IMR-90 (cell line): Measurements from ENCODE around the gene VPS39.

Experiments
- CEBPB ChIP-seq: IDR thresholded peaks from 2 replicates; pipeline ENCODE4 v1.6.1; 2012; ENCODE audit warnings: low read depth, low read length, improper control_type of control experiment
- CHD1 ChIP-seq: IDR thresholded peaks from 2 replicates; pipeline ENCODE4 v1.6.1; 2012; ENCODE audit warnings: low read depth, low read length, improper control_type of control experiment
- CTCF ChIP-seq: conservative IDR thresholded peaks from 2 replicates; pipeline ENCODE4 v1.5.1; 2012; ENCODE audit warnings: mild to moderate bottlenecking, low read depth, low read length, improper control_type of control experiment
- ELK1 ChIP-seq: fragments of 150-350 bp; IDR thresholded peaks from 2 replicates; pipeline ENCODE4 v1.6.1; 2016; ENCODE audit warnings: low read depth, mild to moderate bottlenecking, low read length, moderate library complexity, borderline replicate concordance
- FOS ChIP-seq: fragments of 150-350 bp; IDR thresholded peaks from 2 replicates; pipeline ENCODE4 v1.6.1; 2016; ENCODE audit warnings: low read depth, low read length
- MAFK ChIP-seq: IDR thresholded peaks from 2 replicates; pipeline ENCODE4 v1.6.1; 2012; ENCODE audit warnings: low read depth, low read length, improper control_type of control experiment
- MAZ ChIP-seq: IDR thresholded peaks from 2 replicates; pipeline ENCODE4 v1.6.1; 2012; ENCODE audit warnings: low read depth, mild to moderate bottlenecking, low read length, improper control_type of control experiment, moderate library complexity, borderline replicate concordance
- MXI1 ChIP-seq: IDR thresholded peaks from 2 replicates; pipeline ENCODE4 v1.6.1; 2012; ENCODE audit warnings: low read depth, mild to moderate bottlenecking, low read length, moderate library complexity, borderline replicate concordance
- POLR2A ChIP-seq: IDR thresholded peaks from 2 replicates; pipeline ENCODE4 v1.6.1; 2012; ENCODE audit warnings: mild to moderate bottlenecking, low read depth, low read length
- RAD21 ChIP-seq: IDR thresholded peaks from 2 replicates; pipeline ENCODE4 v1.6.1; 2012; ENCODE audit warnings: low read length, improper control_type of control experiment
- RCOR1 ChIP-seq: IDR thresholded peaks from 2 replicates; pipeline ENCODE4 v1.6.1; 2012; ENCODE audit warnings: mild to moderate bottlenecking, low read length, improper control_type of control experiment; ENCODE audit not compliant: insufficient replicate concordance
- RFX5 ChIP-seq: IDR thresholded peaks from 2 replicates; pipeline ENCODE4 v1.8.0; 2012; ENCODE audit warnings: low read depth, mild to moderate bottlenecking, low read length, moderate library complexity
- SMC3 ChIP-seq: fragments of 150-350 bp; IDR thresholded peaks from 2 replicates; pipeline ENCODE4 v1.6.1; 2016; ENCODE audit warnings: low read depth, mild to moderate bottlenecking, antibody characterized with exemption, low read length, moderate library complexity
- USF2 ChIP-seq: fragments of 150-350 bp; IDR thresholded peaks from 2 replicates; pipeline ENCODE4 v1.6.1; 2017; ENCODE audit warnings: mild to moderate bottlenecking, antibody characterized with exemption, low read length, low read depth

- TF ChIP-seq CTCF (no peak), RAD21 (no peak), ELK1 (no peak), RCOR1 (no peak), POLR2A (no peak), FOS (no peak), RFX5 (no peak), MXI1 (no peak), MAFK (no peak), MAZ (no peak), CHD1 (no peak), SMC3 (no peak), CEBPB (no peak), USF2 (no peak)
Measured at GRCh38 chr15:42160136-42160535, 48.0 kb downstream of the VPS39 start.
